ENCODE measurements around the gene DAAM2.

DNA sequence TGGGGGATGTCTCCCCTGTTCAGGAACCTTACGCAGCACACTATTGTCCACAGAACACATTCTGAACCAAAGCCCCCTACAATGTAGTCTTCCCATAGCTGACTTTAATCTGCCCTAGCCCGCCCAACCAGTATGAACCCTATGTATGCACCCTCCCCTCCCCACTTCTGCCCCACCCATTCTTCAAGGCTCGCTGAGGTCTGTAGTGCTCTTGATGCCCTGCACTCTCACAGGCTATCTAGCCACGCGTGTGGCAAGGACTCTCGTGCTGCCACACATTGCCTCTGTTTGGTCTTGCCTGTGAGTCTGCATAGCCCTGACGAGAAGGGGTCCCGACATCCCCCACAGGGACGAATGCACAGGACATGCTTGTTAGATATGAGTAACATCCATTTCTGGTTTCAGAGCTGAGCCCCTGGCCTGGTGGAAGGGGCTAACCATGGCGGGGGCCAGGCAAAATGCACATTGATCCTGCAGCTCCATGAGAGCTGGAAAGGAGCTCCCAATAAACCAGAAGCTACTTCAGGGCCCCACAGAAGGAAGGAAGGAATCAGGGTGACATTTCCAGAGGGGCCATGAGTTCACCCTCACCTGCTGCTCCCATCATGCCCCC is 119.4 kb downstream of the DAAM2 start:
- no peak for TF ChIP-seq FOXK2 (IDR thresholded peaks at IDR 0.05)
- TF ChIP-seq SP1 (IDR thresholded peaks at IDR 0.05): no peak
- no peak for TF ChIP-seq NFRKB (IDR thresholded peaks at IDR 0.05)
- no peak for TF ChIP-seq SUZ12 (IDR thresholded peaks at IDR 0.05)
- TF ChIP-seq L3MBTL2 (conservative IDR thresholded peaks at IDR 0.05): no peak
- TF ChIP-seq, protein P1, sequence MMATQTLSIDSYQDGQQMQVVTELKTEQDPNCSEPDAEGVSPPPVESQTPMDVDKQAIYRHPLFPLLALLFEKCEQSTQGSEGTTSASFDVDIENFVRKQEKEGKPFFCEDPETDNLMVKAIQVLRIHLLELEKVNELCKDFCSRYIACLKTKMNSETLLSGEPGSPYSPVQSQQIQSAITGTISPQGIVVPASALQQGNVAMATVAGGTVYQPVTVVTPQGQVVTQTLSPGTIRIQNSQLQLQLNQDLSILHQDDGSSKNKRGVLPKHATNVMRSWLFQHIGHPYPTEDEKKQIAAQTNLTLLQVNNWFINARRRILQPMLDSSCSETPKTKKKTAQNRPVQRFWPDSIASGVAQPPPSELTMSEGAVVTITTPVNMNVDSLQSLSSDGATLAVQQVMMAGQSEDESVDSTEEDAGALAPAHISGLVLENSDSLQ (IDR thresholded peaks at IDR 0.05): no peak
- no peak for TF ChIP-seq TARDBP (IDR thresholded peaks at IDR 0.05)
- TF ChIP-seq HDGF (IDR thresholded peaks at IDR 0.05; ENCODE audit: borderline replicate concordance): no peak
- no peak for TF ChIP-seq BHLHE40 (IDR thresholded peaks at IDR 0.05; ENCODE audit: borderline replicate concordance)
- TF ChIP-seq FOXM1 (IDR thresholded peaks at IDR 0.05; ENCODE audit: borderline replicate concordance): no peak
